SK-N-MC (cell line): Measurements from ENCODE around the gene CBL.

Experiments used
- DNase-seq: peaks from one replicate; pipeline ENCODE4 v3.0.0-alpha.2; 2011; ENCODE audit warnings: low read depth, low spot score
- H3K27ac ChIP-seq: fragments of 200-600 bp; sonication (generic); 2 replicates; pipeline ENCODE4 v1.5.1; 2016; ENCODE audit warnings: mixed run types
- H3K36me3 ChIP-seq: fragments of 200-600 bp; sonication (generic); 2 replicates; pipeline ENCODE4 v1.6.1; 2017; ENCODE audit warnings: antibody characterized with exemption, low read length, mixed read lengths; ENCODE audit not compliant: insufficient read depth
- H3K4me3 ChIP-seq: fragments of 200-600 bp; sonication (generic); 2 replicates; pipeline ENCODE4 v1.5.1; 2016
- H3K9ac ChIP-seq: fragments of 200-600 bp; sonication (generic); 2 replicates; pipeline ENCODE4 v1.8.0; 2017; ENCODE audit warnings: mixed run types, mixed read lengths; ENCODE audit not compliant: insufficient read length
- H3K9me3 ChIP-seq: fragments of 200-600 bp; sonication (generic); 2 replicates; pipeline ENCODE4 v1.6.1; 2017; ENCODE audit warnings: low read depth, mild to moderate bottlenecking, antibody characterized with exemption, low read length, moderate library complexity, mixed read lengths
- EZH2 ChIP-seq: fragments of 200-600 bp; sonication (generic); IDR thresholded peaks from one replicate; pipeline ENCODE4 v1.6.1; 2017; ENCODE audit warnings: antibody characterized with exemption
- FOXP2 ChIP-seq: optimal IDR thresholded peaks from 2 replicates; pipeline ENCODE3; 2011; ENCODE audit warnings: mild to moderate bottlenecking, moderate library complexity; ENCODE audit not compliant: insufficient read depth; ENCODE audit errors: extremely low read length, control extremely low read depth
- POLR2AphosphoS5 ChIP-seq: IDR thresholded peaks from 2 replicates; pipeline ENCODE4 v1.6.1; 2012; ENCODE audit warnings: mild to moderate bottlenecking, low read depth, low read length, borderline replicate concordance

Gene CBL

DNA sequence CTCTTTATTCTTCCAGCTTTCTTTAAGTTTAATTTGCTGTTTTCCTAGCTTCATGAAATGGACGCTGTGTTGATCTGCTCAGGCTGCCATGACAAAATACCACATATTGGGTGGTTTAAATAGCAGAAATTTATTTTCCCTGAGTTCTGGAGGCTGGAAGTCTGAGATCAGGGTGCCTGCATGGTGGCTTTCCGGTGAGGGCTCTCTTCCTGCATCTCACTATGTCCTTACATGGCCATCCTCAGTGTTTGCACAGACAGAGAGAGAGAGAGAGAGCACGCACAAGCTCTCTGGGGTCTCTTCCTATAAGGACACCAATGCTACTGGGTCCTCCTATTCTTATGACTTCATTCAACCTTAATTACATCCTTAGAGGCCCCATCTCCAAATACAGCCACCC, 82.1 kb downstream of the CBL start:
- no peak overlapping the region for H3K4me3 ChIP-seq
- no peak for DNase-seq
- no peak overlapping the region for H3K27ac ChIP-seq
- H3K36me3 ChIP-seq: peaks cover 44% of the 10 kb centered on the region
- no peak for TF ChIP-seq EZH2
- no peak for TF ChIP-seq FOXP2
- no peak for TF ChIP-seq POLR2AphosphoS5
- 0 out of 2 replicates have a peak, but pooled peaks cover 4% of the 10 kb centered on the region for H3K9me3 ChIP-seq
- no peak overlapping the region for H3K9ac ChIP-seq

- H3K9me3 ChIP-seq: 0 out of 2 replicates have a peak, but pooled peaks cover 4% of the 10 kb centered on the region
- no peak overlapping the region for H3K27ac ChIP-seq
- no peak overlapping the region for H3K4me3 ChIP-seq
- no peak for DNase-seq
- peaks cover 33% of the 10 kb centered on the region for H3K36me3 ChIP-seq
- H3K9ac ChIP-seq: no peak overlapping the region
- TF ChIP-seq FOXP2 (no peak), POLR2AphosphoS5 (no peak), EZH2 (no peak)
These were observed 84.9 kb downstream of the CBL start for GRCh38 chr11:119290894-119291497.

- no peak overlapping the region for H3K9ac ChIP-seq
- H3K9me3 ChIP-seq: 0 out of 2 replicates have a peak, but pooled peaks cover 4% of the 10 kb centered on the region
- no peak overlapping the region for H3K4me3 ChIP-seq
- TF ChIP-seq POLR2AphosphoS5 (no peak), FOXP2 (no peak), EZH2 (no peak)
- H3K36me3 ChIP-seq: peaks cover 38% of the 10 kb centered on the region
- H3K27ac ChIP-seq: no peak overlapping the region
- no peak for DNase-seq
These were observed 87.3 kb downstream of the CBL start for GRCh38 chr11:119293461-119293860.

- H3K36me3 ChIP-seq: peaks cover 40% of the 10 kb centered on the region
These were observed 89.0 kb downstream of the CBL start for GRCh38 chr11:119295178-119295577.

DNA sequence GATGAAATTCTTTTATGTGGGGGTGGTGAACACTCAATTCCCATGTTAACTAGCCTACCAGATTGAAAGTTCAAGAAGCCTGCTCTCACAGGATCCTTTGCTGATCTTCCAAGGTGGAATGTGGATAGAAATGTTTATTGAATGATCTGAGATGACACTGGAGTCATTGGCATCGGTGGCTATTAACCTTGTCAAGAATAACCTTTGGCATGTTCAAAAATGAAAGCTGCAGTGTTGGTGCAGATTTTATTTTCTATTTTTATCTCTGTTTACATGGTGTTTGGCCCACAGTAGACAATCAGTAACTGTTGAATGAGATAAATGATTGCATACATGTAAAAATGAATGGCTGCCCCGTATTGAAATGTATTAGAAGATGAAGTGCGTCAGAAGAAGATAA, 91.8 kb downstream of the CBL start:
- Histone ChIP-seq H3K9ac (no peak overlapping the region), H3K36me3 (peaks cover 50% of the 10 kb centered on the region; the same call in 1 of the 2 replicates), H3K27ac (no peak overlapping the region), H3K9me3 (no peaks in the 10 kb centered on the region), H3K4me3 (no peak overlapping the region)
- TF ChIP-seq EZH2: no peak
- DNase-seq: no peak

More at GRCh38 chr11:119295178-119295577, 89.0 kb downstream of the CBL start:
- TF ChIP-seq POLR2AphosphoS5 (no peak), EZH2 (no peak), FOXP2 (no peak)
- 0 out of 2 replicates have a peak, but pooled peaks cover 4% of the 10 kb centered on the region for H3K9me3 ChIP-seq
- no peak overlapping the region for H3K27ac ChIP-seq
- H3K4me3 ChIP-seq: no peak overlapping the region
- no peak overlapping the region for H3K9ac ChIP-seq
- DNase-seq: no peak

- H3K36me3 ChIP-seq: peaks cover 58% of the 10 kb centered on the region
- TF ChIP-seq EZH2 (no peak), FOXP2 (no peak)
- H3K27ac ChIP-seq: no peak overlapping the region
- no peak overlapping the region for H3K9ac ChIP-seq
- H3K9me3 ChIP-seq: no peaks in the 10 kb centered on the region
- H3K4me3 ChIP-seq: no peak overlapping the region
- no peak for DNase-seq
These were observed 92.6 kb downstream of the CBL start for GRCh38 chr11:119298726-119299125.

- Histone ChIP-seq H3K27ac (no peak overlapping the region), H3K9me3 (no peaks in the 10 kb centered on the region), H3K9ac (no peak overlapping the region), H3K36me3 (peaks cover 62% of the 10 kb centered on the region), H3K4me3 (no peak overlapping the region)
- no peak for DNase-seq
- TF ChIP-seq EZH2 (no peak), FOXP2 (no peak), POLR2AphosphoS5 (no peak)
These were observed 93.3 kb downstream of the CBL start for GRCh38 chr11:119299416-119299815.

DNA sequence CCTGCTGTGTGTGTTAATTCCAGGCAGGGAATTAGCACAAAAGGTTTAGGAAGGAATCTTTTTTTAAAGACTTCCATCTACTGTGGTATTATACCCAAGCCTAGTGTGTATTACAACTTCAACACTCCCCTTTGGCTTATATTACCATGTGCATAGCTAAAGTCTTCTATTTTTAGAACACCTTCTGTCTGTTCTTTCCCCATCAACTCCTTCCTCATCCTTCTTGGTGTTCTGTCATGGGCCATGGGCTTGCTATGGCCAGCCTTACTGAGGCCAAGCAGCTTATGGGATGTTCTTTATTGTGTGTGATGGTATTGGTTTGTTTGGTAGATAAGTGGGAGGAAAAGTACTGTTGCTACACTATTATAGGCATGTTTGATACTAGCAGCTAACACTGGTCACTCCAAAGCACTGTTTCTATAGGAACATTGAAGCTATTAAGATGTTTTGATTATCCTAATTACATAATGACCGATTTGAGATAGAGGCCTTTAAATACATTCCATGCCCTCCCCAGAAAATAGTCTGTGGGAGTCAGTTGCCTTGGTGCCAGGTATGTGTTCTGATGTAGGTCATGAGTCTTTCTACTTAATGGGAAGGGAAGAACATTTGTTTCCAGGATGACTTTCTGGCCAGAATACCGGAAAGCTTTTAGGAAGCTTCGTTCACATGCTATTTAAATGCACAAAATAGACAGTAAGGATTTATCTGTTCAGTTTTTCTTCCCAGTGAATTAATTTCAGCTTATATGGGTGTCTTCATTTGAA, 94.2 kb downstream of the CBL start:
- Histone ChIP-seq H3K9ac (no peak overlapping the region), H3K27ac (no peak overlapping the region), H3K4me3 (no peak overlapping the region), H3K36me3 (peaks cover 62% of the 10 kb centered on the region), H3K9me3 (no peaks in the 10 kb centered on the region)
- DNase-seq: no peak
- no peak for TF ChIP-seq EZH2
- TF ChIP-seq POLR2AphosphoS5: no peak
- no peak for TF ChIP-seq FOXP2

- H3K9ac ChIP-seq: no peak overlapping the region
- H3K9me3 ChIP-seq: no peaks in the 10 kb centered on the region
- TF ChIP-seq EZH2 (no peak), FOXP2 (no peak), POLR2AphosphoS5 (no peak)
- H3K4me3 ChIP-seq: no peak overlapping the region
- H3K27ac ChIP-seq: no peak overlapping the region
- peaks cover 46% of the 10 kb centered on the region for H3K36me3 ChIP-seq
- DNase-seq: no peak
These were observed 97.1 kb downstream of the CBL start for GRCh38 chr11:119303227-119303718.
